Measurements from ENCODE around the gene PLXNA2. TPM values are rescaled to one million over a fixed set of nuclear protein-coding genes. Genes with fewer than 3 reads are reported as not detected.

Gene PLXNA2
- total RNA-seq, 1 experiment from 2014 or later, result 69.7 TPM

GRCh38 chr1:208033236-208033635 is 210.9 kb downstream of the PLXNA2 start:
- H3K4me3 Mint-ChIP-seq (ENCODE audit: unreplicated experiment), result no peak overlapping the region
- no peak for TF ChIP-seq CTCF (IDR thresholded peaks at IDR 0.05; ENCODE audit: unreplicated experiment)
- H3K36me3 Mint-ChIP-seq (ENCODE audit: insufficient read depth, unreplicated experiment), result peaks cover 70% of the 10 kb centered on the region
- H3K27ac Mint-ChIP-seq (ENCODE audit: low read depth, unreplicated experiment), result no peak overlapping the region
- no peaks in the 10 kb centered on the region for H3K27me3 Mint-ChIP-seq (ENCODE audit: insufficient read depth, unreplicated experiment)
- H3K4me1 Mint-ChIP-seq (ENCODE audit: insufficient read depth, unreplicated experiment), result no peaks in the 10 kb centered on the region
- BruUV-seq (replicated peaks), result no TSS peak
- intact Hi-C loops (cut with micrococcal nuclease), result no loop called here
- DNase-seq (ENCODE audit: unreplicated experiment), result no peak
- ChIA-PET POLR2A (no interaction called here), CTCF (interaction anchor here (1.1 to 16.5 kb wide), 5 partner anchors 11 to 209 kb away, joined by 3 to 347 read pairs (median 5); partner anchors contain the start of gene PLXNA2)
- H3K9me3 Mint-ChIP-seq (ENCODE audit: unreplicated experiment), result no peaks in the 10 kb centered on the region

GRCh38 chr1:208031932-208032320 is 212.3 kb downstream of the PLXNA2 start:
- no peak overlapping the region for H3K4me3 Mint-ChIP-seq (ENCODE audit: unreplicated experiment)
- TF ChIP-seq CTCF (IDR thresholded peaks at IDR 0.05; ENCODE audit: unreplicated experiment), result no peak
- intact Hi-C loops (cut with micrococcal nuclease), result no loop called here
- peaks cover 73% of the 10 kb centered on the region for H3K36me3 Mint-ChIP-seq (ENCODE audit: insufficient read depth, unreplicated experiment)
- no peaks in the 10 kb centered on the region for H3K9me3 Mint-ChIP-seq (ENCODE audit: unreplicated experiment)
- H3K4me1 Mint-ChIP-seq (ENCODE audit: insufficient read depth, unreplicated experiment), result no peaks in the 10 kb centered on the region
- BruUV-seq (replicated peaks), result no TSS peak
- no peaks in the 10 kb centered on the region for H3K27me3 Mint-ChIP-seq (ENCODE audit: insufficient read depth, unreplicated experiment)
- CTCF ChIA-PET, result interaction anchor here (0.7 to 18.3 kb wide), 7 partner anchors 10 to 211 kb away, joined by 3 to 688 read pairs (median 5); partner anchors contain the start of gene PLXNA2
- POLR2A ChIA-PET, result interaction anchor here (0.6 to 1.1 kb wide), 3 partner anchors 16 to 207 kb away, joined by 3 to 4 read pairs (median 3); no protein-coding TSS in a partner anchor
- DNase-seq (ENCODE audit: unreplicated experiment), result no peak
- H3K27ac Mint-ChIP-seq (ENCODE audit: low read depth, unreplicated experiment), result no peak overlapping the region

- H3K4me3 Mint-ChIP-seq (ENCODE audit: unreplicated experiment), result no peak overlapping the region
- no TSS peak for BruUV-seq (replicated peaks)
- no peak for DNase-seq (ENCODE audit: unreplicated experiment)
- no peak for TF ChIP-seq CTCF (IDR thresholded peaks at IDR 0.05; ENCODE audit: unreplicated experiment)
- intact Hi-C loops (cut with micrococcal nuclease), result no loop called here
- no peak overlapping the region for H3K27ac Mint-ChIP-seq (ENCODE audit: low read depth, unreplicated experiment)
- CTCF ChIA-PET, result interaction anchor here (0.6 to 18.3 kb wide), 7 partner anchors 9 to 212 kb away, joined by 3 to 688 read pairs (median 8); partner anchors contain the start of gene PLXNA2
- peaks cover 71% of the 10 kb centered on the region for H3K36me3 Mint-ChIP-seq (ENCODE audit: insufficient read depth, unreplicated experiment)
- H3K9me3 Mint-ChIP-seq (ENCODE audit: unreplicated experiment), result no peaks in the 10 kb centered on the region
- H3K27me3 Mint-ChIP-seq (ENCODE audit: insufficient read depth, unreplicated experiment), result no peaks in the 10 kb centered on the region
- no peaks in the 10 kb centered on the region for H3K4me1 Mint-ChIP-seq (ENCODE audit: insufficient read depth, unreplicated experiment)
- POLR2A ChIA-PET, result interaction anchor here (0.6 to 1.2 kb wide), 5 partner anchors 16 to 207 kb away, joined by 3 to 5 read pairs (median 4); no protein-coding TSS in a partner anchor
These were observed 212.8 kb downstream of the PLXNA2 start for GRCh38 chr1:208031316-208031931.

GRCh38 chr1:208030288-208031091 is 213.7 kb downstream of the PLXNA2 start:
- no peak overlapping the region for H3K4me3 Mint-ChIP-seq (ENCODE audit: unreplicated experiment)
- intact Hi-C loops (cut with micrococcal nuclease), result no loop called here

More at GRCh38 chr1:208030288-208031091, 213.7 kb downstream of the PLXNA2 start:
- ChIA-PET POLR2A (interaction anchor here (0.8 to 1.2 kb wide), 4 partner anchors 22 to 208 kb away, joined by 3 to 5 read pairs (median 4); no protein-coding TSS in a partner anchor), CTCF (interaction anchor here (0.6 to 18.3 kb wide), 8 partner anchors 8 to 1142 kb away, joined by 3 to 688 read pairs (median 6); partner anchors contain the start of gene PLXNA2)
- H3K4me1 Mint-ChIP-seq (ENCODE audit: insufficient read depth, unreplicated experiment), result no peaks in the 10 kb centered on the region
- H3K9me3 Mint-ChIP-seq (ENCODE audit: unreplicated experiment), result no peaks in the 10 kb centered on the region
- BruUV-seq (replicated peaks), result no TSS peak
- H3K27me3 Mint-ChIP-seq (ENCODE audit: insufficient read depth, unreplicated experiment), result no peaks in the 10 kb centered on the region
- peaks cover 65% of the 10 kb centered on the region for H3K36me3 Mint-ChIP-seq (ENCODE audit: insufficient read depth, unreplicated experiment)
- TF ChIP-seq CTCF (IDR thresholded peaks at IDR 0.05; ENCODE audit: unreplicated experiment), result no peak
- no peak for DNase-seq (ENCODE audit: unreplicated experiment)
- H3K27ac Mint-ChIP-seq (ENCODE audit: low read depth, unreplicated experiment), result no peak overlapping the region
